ENCODE results near the gene CDK2AP2.
"Not testable (repeated sequence)": the region's sequence is repeated elsewhere in the genome, so short reads cannot be mapped to it uniquely, and the experiment has no call there.

Gene CDK2AP2, protein sequence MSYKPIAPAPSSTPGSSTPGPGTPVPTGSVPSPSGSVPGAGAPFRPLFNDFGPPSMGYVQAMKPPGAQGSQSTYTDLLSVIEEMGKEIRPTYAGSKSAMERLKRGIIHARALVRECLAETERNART

DNA sequence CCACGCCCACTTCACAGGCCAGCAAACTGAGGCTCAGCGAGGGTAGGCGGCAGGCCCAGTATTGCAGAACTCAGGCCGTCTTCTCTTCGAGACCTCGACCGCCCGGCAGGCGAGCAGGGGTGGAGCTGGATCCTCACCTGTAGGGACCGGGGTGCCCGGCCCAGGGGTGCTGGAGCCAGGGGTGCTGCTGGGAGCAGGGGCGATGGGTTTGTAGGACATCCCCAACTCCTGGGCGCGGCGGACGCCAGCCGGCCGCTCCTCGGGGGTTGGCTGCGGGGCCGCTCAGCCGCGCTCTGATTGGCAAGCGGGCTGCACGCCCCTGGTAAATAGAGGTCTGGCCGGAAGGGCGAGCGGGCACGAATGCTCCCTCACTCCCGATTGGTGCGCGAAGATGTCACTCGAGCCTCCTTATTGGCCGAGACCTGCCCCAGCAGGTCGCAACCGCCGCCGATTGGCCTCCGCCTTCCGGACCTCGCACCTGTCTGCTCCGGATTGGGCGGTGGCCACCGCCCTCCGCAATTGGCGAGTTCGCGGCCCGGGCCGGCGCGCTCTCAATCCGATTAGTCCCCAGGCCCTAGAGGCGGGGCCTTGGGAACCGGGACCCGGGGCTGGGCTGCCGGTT lies at the start of gene CDK2AP2:
Gene CDK2AP2 (minus strand): TSS at position 299 of the 622 bp plus-strand sequence. CDS start 80 bp downstream, at position 219.
- H3K4me3 ChIP-seq (ENCODE audit: low read depth, low read length), result peak within 1 kb of the TSS; percentile 76
- DNase-seq (ENCODE audit: low read depth), result peak; percentile 99

DNA sequence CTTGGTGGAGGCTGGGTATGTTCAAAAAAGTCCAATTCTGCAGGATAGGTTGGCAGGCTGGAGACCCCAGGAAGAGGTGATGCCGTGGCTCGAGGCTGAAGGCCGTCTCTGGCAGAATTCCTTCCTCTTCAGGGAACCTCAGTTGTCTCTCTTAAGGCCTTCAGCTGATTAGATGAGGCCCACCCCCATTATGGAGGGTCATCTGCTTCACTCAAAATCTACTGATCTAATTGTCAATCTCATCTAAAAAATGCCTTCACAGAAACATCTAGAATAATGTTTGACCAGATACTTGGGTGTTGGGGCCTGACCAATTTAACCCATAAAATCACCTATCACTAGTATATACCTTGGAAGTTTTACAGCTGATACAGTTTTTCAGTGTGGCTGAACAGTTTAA lies 48.3 kb upstream of the CDK2AP2 start:
- no peak for DNase-seq (ENCODE audit: low read depth)
- no peak overlapping the region for H3K4me3 ChIP-seq (ENCODE audit: low read depth, low read length)

DNA sequence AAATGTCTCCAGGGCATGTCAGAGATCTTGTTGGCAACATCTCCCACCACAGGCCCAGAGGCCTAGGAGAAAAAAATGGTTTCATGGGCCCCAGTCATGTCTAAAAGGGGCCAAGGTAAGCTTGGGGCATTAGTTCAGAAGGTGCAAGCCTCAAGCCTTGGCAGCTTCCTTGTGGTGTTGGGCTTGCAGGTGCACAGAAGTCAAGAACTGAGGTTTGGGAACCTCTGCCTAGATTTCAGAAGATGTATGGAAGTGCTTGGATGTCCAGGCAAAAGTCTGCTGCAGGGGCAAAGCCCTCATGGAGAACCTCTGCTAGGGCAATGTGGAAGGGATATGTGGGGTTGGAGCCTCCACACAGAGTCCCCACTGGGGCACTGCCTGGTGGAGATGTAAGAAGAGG lies 43.7 kb upstream of the CDK2AP2 start:
- not testable (repeated sequence) for H3K4me3 ChIP-seq (ENCODE audit: low read depth, low read length); DNase-seq (ENCODE audit: low read depth)

DNA sequence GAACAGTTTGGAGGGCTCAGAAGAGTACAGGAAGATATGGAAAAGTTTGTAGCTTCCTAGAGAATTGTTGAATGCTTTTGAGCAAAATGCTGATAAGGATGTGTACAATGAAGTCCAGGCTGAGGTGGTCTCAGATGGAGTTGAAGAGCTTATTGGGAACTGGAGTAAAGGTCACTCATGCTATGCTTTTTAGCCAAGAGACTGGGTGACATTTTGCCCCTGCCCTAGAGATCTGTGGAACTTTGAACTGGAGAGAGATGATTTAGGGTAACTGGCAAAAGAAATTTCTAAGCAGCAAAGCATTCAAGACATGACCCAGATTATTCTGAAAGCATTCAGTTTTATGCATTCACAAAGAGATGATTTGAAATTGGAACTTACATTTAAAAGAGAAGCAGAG lies 43.2 kb upstream of the CDK2AP2 start:
- no peak for DNase-seq (ENCODE audit: low read depth)
- no peak overlapping the region for H3K4me3 ChIP-seq (ENCODE audit: low read depth, low read length)

DNA sequence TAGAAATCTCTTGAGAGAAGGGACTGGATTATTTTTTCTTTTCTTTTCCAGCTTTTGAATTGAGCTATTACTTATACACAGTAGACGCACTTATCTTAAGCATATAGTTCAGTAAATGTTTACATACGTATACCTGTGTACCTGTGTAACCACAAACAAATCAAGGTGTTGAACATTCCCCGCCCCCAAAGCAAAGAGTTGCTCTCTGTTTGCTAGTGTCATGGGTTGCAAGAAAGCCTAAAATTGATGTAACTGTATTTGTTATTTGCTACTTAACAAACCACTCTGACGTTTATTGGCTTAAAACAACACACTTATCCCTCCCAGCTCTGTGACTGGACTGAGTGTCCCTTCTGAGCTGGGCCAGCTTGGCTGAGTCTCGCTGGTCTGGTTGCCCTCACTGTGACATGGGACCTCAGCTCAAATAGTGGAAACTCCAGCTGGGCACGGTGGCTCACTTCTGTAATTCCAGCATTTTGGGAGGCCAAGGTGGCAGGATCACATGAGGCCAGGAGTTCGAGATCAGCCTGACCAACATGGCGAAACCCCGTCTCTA lies 40.7 kb upstream of the CDK2AP2 start:
- H3K4me3 ChIP-seq (ENCODE audit: low read depth, low read length), result no peak overlapping the region
- DNase-seq (ENCODE audit: low read depth), result no peak

GRCh38 chr11:67548112-67548511 lies 40.1 kb upstream of the CDK2AP2 start:
- H3K4me3 ChIP-seq (ENCODE audit: low read depth, low read length); DNase-seq (ENCODE audit: low read depth): not testable (repeated sequence)

- no peak for DNase-seq (ENCODE audit: low read depth)
- H3K4me3 ChIP-seq (ENCODE audit: low read depth, low read length), result no peak overlapping the region
Observed at GRCh38 chr11:67545280-67545679, 37.3 kb upstream of the CDK2AP2 start.

DNA sequence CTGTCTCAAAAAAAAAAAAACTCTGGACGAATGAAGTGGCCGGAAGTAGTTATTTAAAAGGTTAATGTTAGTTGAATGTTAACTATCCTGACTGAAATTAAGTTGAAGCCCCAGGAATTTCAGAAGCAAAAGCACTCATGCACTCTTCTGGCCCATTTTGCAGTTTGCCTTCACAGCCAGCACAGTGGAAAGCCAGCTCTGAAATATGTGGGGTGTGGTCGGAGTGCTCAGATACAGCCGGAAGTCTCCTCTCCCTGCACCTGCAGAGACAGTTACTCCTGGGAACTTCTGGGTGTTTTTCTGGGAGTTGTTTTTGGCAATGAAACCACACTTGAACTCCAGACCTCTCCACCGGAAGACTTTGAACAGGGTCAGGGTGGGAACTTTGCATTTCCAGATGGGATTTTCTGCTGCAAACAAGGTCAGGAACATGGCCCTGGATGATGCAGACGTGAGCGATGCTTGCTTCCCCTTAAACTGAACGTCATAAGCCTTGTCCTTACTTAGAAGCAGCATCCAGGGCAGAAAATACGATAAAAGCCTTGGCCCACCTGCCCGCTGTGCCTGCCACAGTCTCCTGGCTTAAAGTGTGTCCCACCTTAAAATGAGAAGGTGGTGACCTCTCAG lies 36.8 kb upstream of the CDK2AP2 start:
- H3K4me3 ChIP-seq (ENCODE audit: low read depth, low read length), result no peak overlapping the region
- DNase-seq (ENCODE audit: low read depth), result no peak

DNA sequence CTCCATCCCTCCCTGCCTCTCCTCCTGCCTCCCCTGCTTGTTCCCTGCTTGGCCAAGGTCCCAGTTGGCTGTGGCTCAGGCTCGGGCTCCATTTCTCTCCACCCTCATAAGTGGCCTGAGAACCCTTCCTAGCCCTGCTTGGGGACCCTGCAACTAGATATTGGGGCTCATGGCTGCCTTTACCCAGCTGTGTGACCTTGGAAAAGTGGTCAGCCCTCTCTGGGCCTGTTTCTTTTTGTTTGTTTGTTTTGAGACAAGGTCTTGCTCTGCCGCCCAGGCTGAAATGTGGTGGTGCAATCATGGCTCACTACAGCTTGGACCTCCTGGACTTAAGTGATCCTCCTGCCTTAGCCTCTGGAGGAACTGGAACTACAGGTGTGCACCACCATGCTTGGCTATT lies 35.6 kb upstream of the CDK2AP2 start:
- no peak overlapping the region for H3K4me3 ChIP-seq (ENCODE audit: low read depth, low read length)
- DNase-seq (ENCODE audit: low read depth), result no peak

GRCh38 chr11:67542971-67543370 lies 35.0 kb upstream of the CDK2AP2 start:
- no peak overlapping the region for H3K4me3 ChIP-seq (ENCODE audit: low read depth, low read length)
- DNase-seq (ENCODE audit: low read depth), result no peak

DNA sequence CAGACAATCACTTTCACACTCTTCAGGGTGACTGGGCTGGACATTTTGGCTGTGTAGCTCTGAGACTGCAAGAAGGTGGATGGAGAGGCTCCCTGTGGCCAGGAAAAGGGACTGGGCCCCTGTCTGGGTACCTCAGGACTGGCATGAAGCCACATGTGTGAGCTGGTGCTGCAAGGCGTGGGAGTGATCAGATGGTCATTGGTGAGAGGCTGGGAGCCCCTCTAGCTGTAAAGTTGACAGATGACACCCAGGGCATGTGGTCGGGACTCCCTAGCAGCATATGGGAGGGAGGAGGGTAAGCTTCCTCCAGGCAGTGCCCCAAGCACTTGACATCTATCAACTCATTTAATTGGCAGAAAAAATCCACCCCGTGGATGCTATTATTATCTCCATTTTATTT lies 34.2 kb upstream of the CDK2AP2 start:
- DNase-seq (ENCODE audit: low read depth), result no peak
- H3K4me3 ChIP-seq (ENCODE audit: low read depth, low read length), result no peak overlapping the region

DNA sequence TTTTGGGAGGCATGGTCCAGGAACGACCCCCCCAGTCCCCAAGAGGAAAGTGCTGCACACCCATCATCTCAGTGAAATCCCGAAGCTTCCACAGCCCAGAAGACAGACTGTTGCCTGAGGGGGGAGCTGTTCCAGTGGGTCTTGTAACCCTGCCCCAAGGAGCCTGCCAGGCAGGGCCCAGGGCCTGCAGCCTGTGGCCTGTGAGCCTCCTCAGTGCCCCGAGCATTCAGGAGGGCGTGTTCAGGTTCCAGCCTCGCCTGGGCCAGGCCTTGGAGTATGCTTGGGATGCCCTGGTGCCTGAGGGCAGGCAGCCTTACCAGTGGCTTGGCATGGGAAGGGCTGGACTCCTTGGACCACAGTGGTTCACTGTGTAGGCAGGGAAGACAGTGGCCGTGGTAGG lies 33.2 kb upstream of the CDK2AP2 start:
- no peak overlapping the region for H3K4me3 ChIP-seq (ENCODE audit: low read depth, low read length)
- DNase-seq (ENCODE audit: low read depth), result no peak

- DNase-seq (ENCODE audit: low read depth), result no peak
- no peak overlapping the region for H3K4me3 ChIP-seq (ENCODE audit: low read depth, low read length)
Observed at GRCh38 chr11:67539550-67539949, 31.6 kb upstream of the CDK2AP2 start.

- H3K4me3 ChIP-seq (ENCODE audit: low read depth, low read length), result no peak overlapping the region
- DNase-seq (ENCODE audit: low read depth), result no peak
Observed at GRCh38 chr11:67538823-67539505, 31.0 kb upstream of the CDK2AP2 start.

GRCh38 chr11:67538306-67538705 lies 30.3 kb upstream of the CDK2AP2 start:
- no peak for DNase-seq (ENCODE audit: low read depth)
- no peak overlapping the region for H3K4me3 ChIP-seq (ENCODE audit: low read depth, low read length)

DNA sequence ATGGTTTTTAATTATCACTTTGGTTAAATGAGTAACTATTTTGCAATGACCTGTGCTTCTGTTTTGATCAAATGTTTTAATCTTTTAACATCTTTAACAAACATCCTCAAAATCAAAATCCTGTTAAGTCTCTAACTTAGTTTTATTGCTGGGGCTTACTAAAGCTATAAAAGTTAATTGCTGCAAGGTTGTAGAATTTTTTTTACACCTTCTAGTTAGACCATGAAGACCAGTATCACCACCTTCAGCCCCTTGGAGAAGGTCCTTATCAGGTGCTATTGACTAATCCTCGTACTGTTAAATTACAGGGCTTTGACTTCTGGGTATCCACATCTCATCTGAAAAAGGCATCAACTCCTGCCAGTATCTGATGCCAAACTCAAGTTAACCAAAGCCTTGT lies 27.6 kb upstream of the CDK2AP2 start:
- DNase-seq (ENCODE audit: low read depth), result no peak
- no peak overlapping the region for H3K4me3 ChIP-seq (ENCODE audit: low read depth, low read length)

DNA sequence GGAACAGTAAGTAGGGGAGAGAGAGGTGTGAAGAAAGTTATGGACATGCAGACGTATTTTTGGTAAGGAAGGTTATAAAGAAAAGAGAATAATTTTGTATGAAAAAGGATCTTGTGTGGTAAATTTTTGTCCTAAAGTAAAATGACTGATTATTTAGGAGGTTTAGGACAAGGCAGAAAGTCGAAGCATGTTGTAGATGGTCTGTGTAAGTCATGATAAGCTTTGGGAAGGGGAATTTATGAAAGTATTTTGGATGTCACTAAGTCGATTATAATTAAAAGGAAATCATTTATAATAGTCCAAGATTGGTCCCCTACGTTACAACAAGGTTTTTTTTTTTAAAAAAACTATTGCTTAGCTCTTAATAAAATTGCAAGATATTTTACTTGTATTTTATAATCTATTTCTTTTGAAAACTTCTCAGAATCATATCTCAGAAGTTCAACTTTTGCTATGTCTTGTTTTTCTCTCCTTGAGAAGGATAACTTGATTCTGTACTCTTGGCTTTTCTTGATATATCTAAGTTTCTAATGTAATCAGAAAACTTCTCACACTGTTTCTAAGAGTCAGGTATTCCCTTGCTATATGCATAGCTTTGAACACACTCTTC lies 26.2 kb upstream of the CDK2AP2 start:
- DNase-seq (ENCODE audit: low read depth), result no peak

GRCh38 chr11:67532889-67533288 lies 24.9 kb upstream of the CDK2AP2 start:
- H3K4me3 ChIP-seq (ENCODE audit: low read depth, low read length), result no peak overlapping the region
- DNase-seq (ENCODE audit: low read depth), result no peak

More for the DNA sequence above, 26.2 kb upstream of the CDK2AP2 start:
- H3K4me3 ChIP-seq (ENCODE audit: low read depth, low read length), result no peak overlapping the region

DNA sequence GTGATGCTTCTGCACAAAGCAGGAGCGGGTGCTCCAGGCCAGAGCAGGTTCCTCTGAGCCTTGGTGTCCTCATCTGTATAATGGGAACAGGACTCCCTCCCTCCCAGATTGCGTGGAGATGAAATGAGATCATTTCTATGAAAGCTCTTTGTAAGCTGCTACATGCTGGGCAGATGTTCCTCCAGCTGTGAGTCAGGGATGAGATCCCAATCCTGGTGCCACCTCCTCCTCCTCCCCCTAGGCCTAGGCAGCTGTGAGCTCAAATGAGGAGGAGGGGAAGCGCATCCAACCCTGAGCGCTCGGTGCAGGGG lies 22.3 kb upstream of the CDK2AP2 start:
- no peak overlapping the region for H3K4me3 ChIP-seq (ENCODE audit: low read depth, low read length)
- no peak for DNase-seq (ENCODE audit: low read depth)

GRCh38 chr11:67528376-67528775 lies 20.4 kb upstream of the CDK2AP2 start:
- no peak for DNase-seq (ENCODE audit: low read depth)
- H3K4me3 ChIP-seq (ENCODE audit: low read depth, low read length), result no peak overlapping the region
